IMR-90 (cell line): ENCODE data around the gene SYNE2. TPM values are rescaled to one million over a fixed set of nuclear protein-coding genes. Genes with fewer than 3 reads are reported as not detected.

ENCODE experiments used
- ATAC-seq: fragments of 200-7000 bp; cut with Tn5 transposase; 2 replicates; pipeline ENCODE4 v1.9.1; 2020; ENCODE audit warnings: low read depth, mild to moderate bottlenecking, moderate library complexity
- BruUV-seq: library from RNA; stranded (reverse); fragments of 400-500 nt; replicated peaks from 2 replicates; lab custom pipeline; 2021; lab: Mats Ljungman, UMichigan
- CTCF ChIA-PET: fragments of 300-600 bp; formaldehyde crosslinking; extraction: SDS; loops from one replicate; lab custom pipeline; 2021; ENCODE audit warnings: antibody characterized with exemption; lab: Yijun Ruan, JAX
- POLR2A ChIA-PET: fragments of 300-600 bp; sonication (Branson Sonifier 250); formaldehyde crosslinking; loops from one replicate; lab custom pipeline; 2022; ENCODE audit warnings: antibody characterized with exemption; ENCODE audit not compliant: unreplicated experiment; lab: Charles Lee
- DNase-seq: peaks from one replicate; pipeline ENCODE4 v3.0.0; 2013
- H2AFZ ChIP-seq: replicated peaks from 2 replicates; pipeline ENCODE3; 2013; ENCODE audit warnings: low read length, mild to moderate bottlenecking; ENCODE audit not compliant: poor library complexity
- H2AK5ac ChIP-seq: 2 replicates; pipeline ENCODE4 v1.6.1; 2013; ENCODE audit warnings: low read depth, low read length, inconsistent platforms
- H2AK9ac ChIP-seq: replicated peaks from 2 replicates; pipeline ENCODE3; 2013; ENCODE audit warnings: mild to moderate bottlenecking, low read depth, low read length, moderate library complexity; ENCODE audit not compliant: poor library complexity
- H2BK120ac ChIP-seq: 2 replicates; pipeline ENCODE4 v1.6.1; 2013; ENCODE audit warnings: low read depth, low read length, inconsistent platforms
- H2BK15ac ChIP-seq: 3 replicates; pipeline ENCODE4 v1.6.1; 2013; ENCODE audit warnings: low read depth, low read length, inconsistent platforms
- H2BK20ac ChIP-seq: 2 replicates; pipeline ENCODE4 v1.6.1; 2013; ENCODE audit warnings: low read depth, mild to moderate bottlenecking, inconsistent platforms, low read length, moderate library complexity
- H2BK5ac ChIP-seq: 2 replicates; pipeline ENCODE4 v1.6.1; 2013; ENCODE audit warnings: mild to moderate bottlenecking, low read depth, low read length, inconsistent platforms; ENCODE audit not compliant: poor library complexity, severe bottlenecking
- H3K14ac ChIP-seq: replicated peaks from 2 replicates; pipeline ENCODE4 v1.6.1; 2013; ENCODE audit warnings: low read depth, low read length, inconsistent platforms
- H3K18ac ChIP-seq: 2 replicates; pipeline ENCODE4 v1.6.1; 2013; ENCODE audit warnings: low read depth, low read length, control low read depth
- H3K23ac ChIP-seq: 2 replicates; pipeline ENCODE4 v1.6.1; 2013; ENCODE audit warnings: low read depth, low read length, inconsistent platforms
- H3K27ac ChIP-seq: 2 replicates; pipeline ENCODE4 v1.5.1; 2013; ENCODE audit warnings: mild to moderate bottlenecking, control low read depth, low read length; ENCODE audit not compliant: insufficient read depth
- H3K27me3 ChIP-seq: 2 replicates; pipeline ENCODE4 v1.6.1; 2013; ENCODE audit warnings: low read length; ENCODE audit not compliant: control insufficient read depth, insufficient read depth
- H3K36me3 ChIP-seq: 2 replicates; pipeline ENCODE4 v1.6.1; 2013; ENCODE audit warnings: low read length, mixed read lengths; ENCODE audit not compliant: control insufficient read depth, insufficient read depth
- H3K4ac ChIP-seq: 2 replicates; pipeline ENCODE4 v1.6.1; 2013; ENCODE audit warnings: low read depth, low read length, inconsistent platforms
- H3K4me1 ChIP-seq: 2 replicates; pipeline ENCODE4 v1.6.1; 2013; ENCODE audit warnings: low read length, mixed read lengths; ENCODE audit not compliant: control insufficient read depth, insufficient read depth
- H3K4me2 ChIP-seq: 2 replicates; pipeline ENCODE4 v1.6.1; 2013; ENCODE audit warnings: low read depth, mild to moderate bottlenecking, control low read depth, low read length, moderate library complexity
- H3K4me3 ChIP-seq: 2 replicates; pipeline ENCODE4 v1.5.1; 2013; ENCODE audit warnings: low read depth, mild to moderate bottlenecking, control low read depth, low read length, moderate library complexity; ENCODE audit not compliant: insufficient read depth
- H3K56ac ChIP-seq: 2 replicates; pipeline ENCODE4 v1.6.1; 2013; ENCODE audit warnings: low read length, inconsistent platforms; ENCODE audit not compliant: insufficient read depth; ENCODE audit errors: extremely low read depth
- H3K79me1 ChIP-seq, 2 experiments: 2 replicates each; pipeline ENCODE4 v1.6.1; 2013; ENCODE audit warnings: low read length in 2 of 2, inconsistent platforms in 1 of 2, low read depth in 1 of 2
- H3K9ac ChIP-seq: 2 replicates; pipeline ENCODE4 v1.6.1; 2013; ENCODE audit warnings: low read depth, low read length, control low read depth
- H3K9me1 ChIP-seq: 2 replicates; pipeline ENCODE4 v1.6.1; 2013; ENCODE audit warnings: low read length, inconsistent platforms; ENCODE audit not compliant: insufficient read depth
- H3K9me3 ChIP-seq: 2 replicates; pipeline ENCODE4 v1.6.1; 2013; ENCODE audit warnings: low read length; ENCODE audit not compliant: control insufficient read depth, insufficient read depth
- H4K20me1 ChIP-seq: 2 replicates; pipeline ENCODE4 v1.6.1; 2013; ENCODE audit warnings: low read length, inconsistent platforms; ENCODE audit not compliant: insufficient read depth
- H4K5ac ChIP-seq: 2 replicates; pipeline ENCODE4 v1.6.1; 2013; ENCODE audit warnings: mild to moderate bottlenecking, low read depth, low read length, control low read depth
- H4K8ac ChIP-seq, 2 experiments: 2 replicates each; pipeline ENCODE4 v1.6.1; 2013; ENCODE audit warnings: low read depth in 2 of 2, low read length in 2 of 2, control low read depth in 1 of 2, inconsistent platforms in 1 of 2
- H4K91ac ChIP-seq: 2 replicates; pipeline ENCODE4 v1.6.1; 2013; ENCODE audit warnings: low read depth, low read length, inconsistent platforms; ENCODE audit not compliant: insufficient read depth
- MAFK ChIP-seq: IDR thresholded peaks from 2 replicates; pipeline ENCODE4 v1.6.1; 2012; ENCODE audit warnings: low read depth, low read length, improper control_type of control experiment
- MXI1 ChIP-seq: IDR thresholded peaks from 2 replicates; pipeline ENCODE4 v1.6.1; 2012; ENCODE audit warnings: low read depth, mild to moderate bottlenecking, low read length, moderate library complexity, borderline replicate concordance
- RCOR1 ChIP-seq: IDR thresholded peaks from 2 replicates; pipeline ENCODE4 v1.6.1; 2012; ENCODE audit warnings: mild to moderate bottlenecking, low read length, improper control_type of control experiment; ENCODE audit not compliant: insufficient replicate concordance
- USF2 ChIP-seq: fragments of 150-350 bp; IDR thresholded peaks from 2 replicates; pipeline ENCODE4 v1.6.1; 2017; ENCODE audit warnings: mild to moderate bottlenecking, antibody characterized with exemption, low read length, low read depth
- WGBS, 2 experiments: methylation state at CpG; one replicate each; pipeline versions ENCODE4 v1.1.5 to v1.1.7; 2013; ENCODE audit warnings: missing lambda C conversion rate in 2 of 2; ENCODE audit not compliant: insufficient read length in 1 of 2; ENCODE audit errors: extremely low coverage in 2 of 2; 5-methylcytosine and 5-hydroxymethylcytosine counted together
- dilution Hi-C: fragments of 300-500 bp; cut with HindIII; formaldehyde crosslinking; loops from one replicate; pipeline ENCODE4 v1.14.3; 2018; ENCODE audit warnings: low sequenced_read_pairs; ENCODE audit not compliant: unreplicated experiment
- in situ Hi-C: fragments of 300-500 bp; cut with MboI; formaldehyde crosslinking; loops from 3 replicates; pipeline ENCODE4 v1.14.3; 2019; ENCODE audit warnings: low sequenced_read_pairs, inconsistent platforms, mixed read lengths
- intact Hi-C: fragments of 100-400 bp; cut with micrococcal nuclease; formaldehyde crosslinking; loops from 2 replicates; pipeline ENCODE4 v1.10.0; 2022
- polyA plus RNA-seq, 3 experiments: library from polyadenylated mRNA; depleted of rRNA; stranded (reverse); fragments of >200 nt; gene quantifications; 2 replicates each; pipeline ENCODE4 v1.2.3, GENCODE V29; 2012; ENCODE audit warnings: low replicate concordance in 1 of 3
- total RNA-seq: library from RNA; depleted of rRNA; stranded (reverse); fragments of >200 nt; gene quantifications from 2 replicates; pipeline ENCODE4 v1.2.3, GENCODE V29; 2012

Gene SYNE2
- total and polyA plus RNA-seq, 2 of the 4 experiments (the other 2 are of a cell fraction), result 5.2 to 28.9 TPM

GRCh38 chr14:63981569-63981968 lies 128.8 kb downstream of the SYNE2 start:
- no peak overlapping the region for H3K27ac ChIP-seq
- CTCF ChIA-PET, result interaction anchor here (0.6 kb wide), 1 partner anchor 393 kb away, joined by 3 read pairs; no protein-coding TSS in a partner anchor
- dilution Hi-C loops, result no loop called here

More at GRCh38 chr14:63981569-63981968, 128.8 kb downstream of the SYNE2 start:
- in situ Hi-C loops (no loop called here), intact Hi-C loops (no loop called here)
- no peak overlapping the region for H2AK9ac ChIP-seq
- H3K9me1 ChIP-seq, result 0 out of 2 replicates have a peak, but pooled peaks cover 3% of the 10 kb centered on the region
- H3K4ac ChIP-seq, result no peak overlapping the region
- no TSS peak for BruUV-seq
- H3K4me3 ChIP-seq, result no peak overlapping the region
- H3K4me2 ChIP-seq, result no peak overlapping the region
- H4K5ac ChIP-seq, result no peak overlapping the region
- DNase-seq (no peak), ATAC-seq (no peak)
- H4K20me1 ChIP-seq, result no peaks in the 10 kb centered on the region
- H4K91ac ChIP-seq, result no peak overlapping the region
- POLR2A ChIA-PET, result no interaction called here
- no peaks in the 10 kb centered on the region for H3K79me1 ChIP-seq
- no peak overlapping the region for H4K8ac ChIP-seq
- H3K23ac ChIP-seq, result no peak overlapping the region
- no peak overlapping the region for H3K14ac ChIP-seq
- 100% methylated on average over 1 of the region's 4 CpGs for WGBS, 2 experiments
- H2AFZ ChIP-seq, result no peak overlapping the region
- H3K9ac ChIP-seq, result no peak overlapping the region
- TF ChIP-seq RCOR1 (no peak), MAFK (no peak), USF2 (no peak), MXI1 (no peak)
- no peaks in the 10 kb centered on the region for H3K9me3 ChIP-seq
- no peak overlapping the region for H2BK120ac ChIP-seq
- H3K27me3 ChIP-seq, result no peaks in the 10 kb centered on the region
- H3K18ac ChIP-seq, result no peak overlapping the region
- no peaks in the 10 kb centered on the region for H3K4me1 ChIP-seq
- no peak overlapping the region for H2BK5ac ChIP-seq
- no peak overlapping the region for H3K56ac ChIP-seq
- H2BK20ac ChIP-seq, result no peak overlapping the region
- no peak overlapping the region for H2AK5ac ChIP-seq
- no peaks in the 10 kb centered on the region for H3K36me3 ChIP-seq
- H2BK15ac ChIP-seq, result no peak overlapping the region
